ENCODE data around the gene SH3PXD2B.

The SH3PXD2B gene

GRCh38 chr5:172452398-172453205, 1.7 kb downstream of the SH3PXD2B start:
- no peak for DNase-seq

DNA sequence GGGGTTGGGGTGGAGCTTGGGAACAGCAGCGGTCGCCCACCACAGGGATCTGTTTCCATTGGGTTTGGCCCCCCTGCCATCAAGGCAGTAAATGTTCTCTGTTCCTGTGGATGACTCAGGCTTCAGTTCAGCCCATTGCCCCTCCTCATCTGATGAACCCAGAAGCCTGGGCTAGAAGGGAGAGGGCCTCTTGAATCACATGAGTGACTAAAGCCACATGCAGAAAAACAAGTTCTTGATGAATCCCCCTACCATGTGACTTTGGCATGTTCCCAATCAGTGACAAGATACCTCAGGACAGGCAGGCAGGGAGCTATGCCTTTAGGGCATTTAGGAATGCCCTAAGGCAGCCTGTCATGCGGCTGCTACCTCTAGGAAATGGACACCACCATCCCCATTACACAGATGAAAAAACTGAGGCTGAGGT, 2.5 kb downstream of the SH3PXD2B start:
- DNase-seq: no peak

DNA sequence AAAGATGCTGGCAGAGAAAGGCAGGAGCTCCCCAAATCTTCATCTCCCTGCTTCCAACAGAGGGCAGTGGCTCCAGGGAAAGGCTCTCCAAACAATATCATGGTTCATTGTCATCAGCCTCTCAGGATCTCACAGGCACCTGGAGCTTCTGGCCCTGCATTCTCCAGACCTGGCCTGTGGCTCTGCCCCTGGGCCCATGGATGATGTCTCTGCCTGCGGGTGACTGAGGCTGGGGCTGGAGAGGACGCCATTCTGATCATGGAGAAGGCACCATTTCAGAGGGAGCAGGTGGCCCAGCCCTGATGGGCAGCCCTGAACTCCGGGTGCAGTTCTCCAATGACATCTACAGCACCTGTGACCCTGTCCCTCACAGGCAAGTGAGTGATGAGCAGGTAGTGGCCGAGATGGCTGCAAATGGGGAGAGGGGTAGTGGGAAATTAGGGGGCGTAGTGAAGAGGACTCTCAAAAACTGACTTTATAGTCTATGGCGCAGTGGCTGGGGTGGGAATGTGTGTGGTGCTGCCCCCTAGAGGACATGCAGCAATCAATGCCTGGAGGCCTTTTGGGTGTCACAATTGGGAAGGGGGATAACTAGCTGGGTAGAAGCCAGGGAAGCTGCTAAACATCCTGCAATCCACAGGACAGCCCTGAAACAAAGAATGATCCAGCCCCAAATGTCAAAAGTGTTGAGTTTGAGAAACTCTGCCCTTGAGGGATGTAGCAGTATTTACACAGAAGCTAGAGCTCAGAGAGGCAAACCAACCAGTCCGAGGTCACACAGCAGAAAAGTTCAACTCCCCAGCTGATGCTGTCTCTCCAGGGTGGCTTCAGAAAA, 3.2 kb downstream of the SH3PXD2B start:
- DNase-seq: peak; percentile 69

- no peak for DNase-seq
Measured at GRCh38 chr5:172450453-172450852, 3.9 kb downstream of the SH3PXD2B start.

- DNase-seq: no peak
Measured at GRCh38 chr5:172448999-172449398, 5.3 kb downstream of the SH3PXD2B start.

GRCh38 chr5:172447646-172448365, 6.5 kb downstream of the SH3PXD2B start:
- no peak for DNase-seq

DNA sequence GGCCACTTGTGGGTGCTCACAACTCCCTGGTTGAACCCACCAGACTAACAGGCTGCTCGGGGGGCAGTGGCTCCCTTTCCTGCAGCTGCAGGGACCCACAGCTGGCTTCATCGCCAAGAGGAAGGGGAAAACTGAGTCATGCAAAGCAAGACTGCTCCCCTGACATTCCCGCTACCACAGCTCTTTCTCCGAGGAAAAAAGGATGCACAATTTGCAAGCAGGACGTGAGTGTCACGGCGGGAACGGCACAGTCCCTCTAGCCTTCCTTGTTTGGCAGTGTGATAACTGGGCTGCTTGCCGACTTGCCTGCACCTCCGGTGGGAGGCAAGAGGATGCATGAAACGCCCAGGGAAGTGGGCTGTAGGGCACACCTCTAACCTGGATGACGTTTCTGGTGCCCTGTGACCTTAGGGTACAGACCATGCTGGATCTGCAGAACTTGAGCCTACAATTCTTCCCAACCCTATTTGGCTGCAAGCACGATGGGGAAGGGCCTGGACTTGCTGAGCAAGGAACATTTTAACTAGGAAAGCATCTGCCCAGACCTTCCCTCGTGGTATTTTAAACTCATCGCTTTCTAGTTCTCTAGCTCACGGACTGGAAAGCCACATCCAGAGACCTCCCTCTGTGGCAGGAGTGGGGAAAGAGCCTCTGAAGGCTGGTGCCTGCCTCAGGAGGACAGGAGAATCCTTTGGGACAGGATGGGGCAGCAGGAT, 7.8 kb downstream of the SH3PXD2B start:
- DNase-seq: no peak

- no peak for DNase-seq
Measured at GRCh38 chr5:172445866-172446265, 8.5 kb downstream of the SH3PXD2B start.

DNA sequence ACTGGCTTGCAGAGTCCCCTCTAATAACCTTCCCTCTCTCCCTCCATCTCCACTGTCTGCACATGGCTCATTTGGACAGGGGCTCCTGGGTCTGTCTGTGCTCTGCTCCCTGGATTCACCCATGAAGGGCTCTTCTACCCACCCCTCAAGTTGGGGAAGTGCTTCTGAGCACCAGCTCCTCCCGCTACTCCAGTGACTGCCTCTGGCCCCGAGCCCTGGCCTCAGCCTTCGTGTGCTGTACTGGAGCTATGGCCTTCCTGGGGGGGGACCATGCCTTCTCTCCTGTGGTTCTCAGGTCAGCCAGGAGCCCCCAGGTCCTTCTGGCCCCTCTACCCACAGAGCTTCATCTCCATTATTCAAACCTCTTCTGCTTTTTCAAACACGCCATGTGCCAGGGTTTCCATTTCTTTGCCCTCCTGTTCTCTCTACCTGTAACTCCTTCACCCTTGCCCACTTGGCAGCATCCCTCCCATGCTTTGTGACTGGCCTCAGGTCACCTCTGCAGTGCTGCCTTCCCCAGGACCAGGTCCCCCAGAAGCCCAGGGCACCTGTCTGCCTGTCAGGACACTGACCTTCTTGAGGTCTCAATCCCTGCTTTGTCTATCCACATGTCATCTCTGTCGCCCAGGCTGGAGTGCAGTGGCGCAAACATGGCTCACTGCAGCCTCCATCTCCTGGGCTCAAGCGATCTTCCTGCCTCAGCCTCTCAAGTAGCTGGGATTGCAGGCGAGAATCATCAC, 9.5 kb downstream of the SH3PXD2B start:
- DNase-seq: no peak

DNA sequence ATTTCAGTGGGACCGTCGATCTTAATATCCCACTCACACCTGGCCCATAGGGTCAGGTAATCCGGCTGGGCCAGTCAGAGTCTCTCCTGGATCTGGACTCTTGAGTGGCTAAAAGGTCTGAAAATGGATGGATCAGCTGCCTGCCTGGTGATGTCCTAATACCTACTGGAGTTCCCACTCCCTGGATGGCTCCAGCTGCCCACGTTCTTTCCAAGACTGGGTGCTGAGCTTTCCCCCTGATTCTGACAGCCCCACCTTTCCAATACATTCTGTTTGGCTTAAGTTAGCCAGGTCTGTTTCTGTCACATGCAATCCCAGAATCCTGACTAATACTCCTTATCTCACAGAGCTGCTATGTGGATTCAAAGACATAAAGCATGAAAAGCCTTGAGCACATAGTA, 10.2 kb downstream of the SH3PXD2B start:
- DNase-seq: no peak

GRCh38 chr5:172443441-172444109, 10.8 kb downstream of the SH3PXD2B start:
- peak; percentile 40 for DNase-seq

DNA sequence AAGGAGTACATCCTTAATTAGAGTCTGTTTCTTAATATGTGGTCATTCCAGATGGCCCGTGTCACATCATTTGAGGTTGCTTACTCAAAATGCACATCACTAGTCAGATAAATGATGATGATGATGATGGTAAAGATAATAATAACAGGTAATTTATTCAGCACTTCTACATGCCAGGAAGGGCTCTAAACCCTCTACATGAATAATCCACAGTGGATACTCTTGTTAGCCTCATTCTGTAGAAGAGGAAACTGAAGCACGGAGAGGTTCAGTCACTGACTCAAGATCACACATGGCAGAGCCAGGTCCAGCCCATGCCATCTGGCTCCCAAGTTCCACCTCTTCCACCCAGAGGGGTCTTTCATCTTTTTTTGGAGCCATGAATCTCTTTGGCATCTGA, 11.7 kb downstream of the SH3PXD2B start:
- DNase-seq: no peak

DNA sequence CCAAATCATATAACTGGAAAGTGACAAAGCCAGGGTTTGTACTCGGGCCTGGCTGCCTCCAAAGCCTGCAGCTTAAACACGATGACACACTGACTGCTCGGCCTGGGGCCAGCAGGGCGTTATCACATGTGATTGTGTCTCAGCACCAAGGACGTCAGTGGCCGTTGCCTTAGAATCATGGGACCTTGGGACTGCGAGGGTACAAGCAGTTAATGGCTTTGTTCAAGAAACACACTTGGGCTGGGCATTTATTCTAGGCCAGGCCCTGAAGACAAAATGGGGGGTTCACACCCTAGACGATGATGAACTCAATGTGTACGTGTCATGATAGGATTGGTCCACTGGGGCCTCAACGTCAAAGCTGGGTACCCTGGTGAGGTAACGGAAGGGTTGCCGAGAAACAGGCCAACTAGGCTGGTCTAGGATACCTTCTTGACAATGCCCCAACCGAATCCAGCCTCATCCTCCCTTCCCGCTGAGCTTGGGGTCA, 13.0 kb downstream of the SH3PXD2B start:
- no peak for DNase-seq

GRCh38 chr5:172440486-172440885, 13.8 kb downstream of the SH3PXD2B start:
- DNase-seq: no peak

DNA sequence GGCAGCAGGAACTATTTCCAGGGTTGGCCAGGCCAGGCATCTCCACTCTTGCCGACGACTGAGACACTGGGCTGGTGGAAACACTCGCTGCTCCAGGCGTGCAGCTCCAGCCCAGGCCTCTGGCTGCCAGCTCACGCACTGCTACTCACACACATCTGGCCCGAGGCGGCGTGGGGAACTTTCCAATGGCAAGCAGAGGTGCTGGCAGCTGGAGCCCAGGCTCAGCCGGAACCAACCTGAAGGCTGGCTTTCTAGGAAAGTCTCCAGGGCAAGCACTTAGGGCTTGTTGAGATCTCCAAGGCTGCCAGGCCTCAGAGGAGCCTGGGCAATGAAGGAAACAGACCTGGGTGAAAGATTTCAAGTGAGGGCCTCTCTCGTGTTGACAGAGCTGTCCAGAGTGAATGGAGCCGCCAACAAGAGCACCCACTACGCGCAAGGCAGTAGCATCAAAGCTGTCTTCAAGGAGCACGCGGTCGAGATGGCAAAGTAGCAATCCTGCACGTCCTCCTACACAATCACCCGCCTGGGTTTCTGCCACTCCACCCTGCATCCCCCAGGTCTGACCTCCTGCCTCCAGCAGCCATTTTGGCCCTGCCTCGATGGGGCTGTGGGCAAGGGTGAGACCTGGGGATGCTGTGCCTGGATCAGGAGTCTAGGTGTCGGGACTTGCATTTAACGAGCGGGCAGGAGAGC, 14.4 kb downstream of the SH3PXD2B start:
- no peak for DNase-seq

GRCh38 chr5:172438319-172438668, 16.0 kb downstream of the SH3PXD2B start:
- DNase-seq: no peak

- DNase-seq: peak; percentile 79
Measured at GRCh38 chr5:172437445-172438318, 16.6 kb downstream of the SH3PXD2B start.

DNA sequence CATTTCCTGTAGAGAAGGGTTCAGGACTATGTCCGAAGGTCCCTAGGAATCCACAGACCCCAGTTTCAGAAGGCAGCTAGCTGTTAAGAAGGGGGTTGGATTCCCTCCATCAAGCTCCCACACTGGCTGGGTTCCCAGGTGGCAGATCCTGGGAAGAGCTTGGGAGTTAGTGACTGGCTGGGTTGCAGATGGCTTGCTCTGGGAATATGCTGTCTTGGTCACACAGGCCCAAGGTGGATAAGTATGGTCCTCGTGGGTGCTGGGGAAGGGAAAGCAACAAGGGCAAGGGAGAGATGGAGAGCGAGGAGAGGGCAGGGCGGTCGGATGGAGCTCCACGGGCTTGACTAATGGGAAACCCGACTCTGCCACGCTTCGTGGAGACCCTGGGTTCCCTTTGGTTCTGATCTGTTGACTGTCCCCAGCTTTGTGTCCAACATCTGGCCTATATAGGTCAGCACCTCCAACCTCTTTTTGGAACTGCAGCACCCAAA, 17.4 kb downstream of the SH3PXD2B start:
- DNase-seq: no peak

DNA sequence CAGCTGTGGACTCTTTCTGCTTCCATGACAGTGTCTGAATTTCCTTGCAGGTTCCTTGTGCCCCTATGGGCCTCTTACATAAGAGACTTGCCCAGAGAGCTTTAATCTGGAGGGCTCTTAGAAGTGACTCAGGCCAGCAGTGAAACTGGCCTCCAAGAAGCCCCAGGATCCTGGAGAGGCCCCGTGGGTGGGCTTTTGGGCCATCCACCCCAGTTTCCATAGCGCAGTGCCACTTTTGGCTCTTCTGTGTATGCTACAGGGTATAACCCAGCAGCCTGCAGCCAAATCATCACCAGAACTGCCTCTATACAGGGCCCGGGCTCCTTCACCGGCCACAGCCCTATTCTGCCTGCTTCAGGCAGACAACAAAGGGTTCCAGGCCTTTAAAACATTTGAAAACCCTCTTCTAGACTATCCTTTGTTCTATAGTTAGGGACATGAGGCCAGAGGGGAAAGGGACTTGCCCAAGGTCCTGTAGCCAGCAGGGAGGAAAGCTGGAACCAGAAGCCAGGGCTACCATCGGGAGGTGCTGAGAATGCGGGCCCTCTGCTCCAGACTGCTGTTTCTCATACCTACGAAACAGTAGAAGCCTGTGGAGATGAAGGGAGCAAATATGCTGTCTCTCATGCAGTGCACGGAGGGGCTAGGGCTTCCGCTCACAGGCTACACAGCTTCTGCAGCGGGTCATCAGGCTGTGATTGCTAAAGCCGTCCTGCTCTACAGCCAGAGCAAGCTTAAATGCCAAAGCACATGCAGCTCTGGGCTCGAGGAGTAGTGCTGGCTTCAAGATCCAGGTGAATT, 18.0 kb downstream of the SH3PXD2B start:
- no peak for DNase-seq
